Measurements from ENCODE around the gene SERGEF.
"Not testable (repeated sequence)": the region's sequence is repeated elsewhere in the genome, so short reads cannot be mapped to it uniquely, and the experiment has no call there.

SERGEF gene

GRCh38 chr11:17907046-17907445, 105.8 kb downstream of the SERGEF start:
- no peak for DNase-seq (ENCODE audit: low spot score)

DNA sequence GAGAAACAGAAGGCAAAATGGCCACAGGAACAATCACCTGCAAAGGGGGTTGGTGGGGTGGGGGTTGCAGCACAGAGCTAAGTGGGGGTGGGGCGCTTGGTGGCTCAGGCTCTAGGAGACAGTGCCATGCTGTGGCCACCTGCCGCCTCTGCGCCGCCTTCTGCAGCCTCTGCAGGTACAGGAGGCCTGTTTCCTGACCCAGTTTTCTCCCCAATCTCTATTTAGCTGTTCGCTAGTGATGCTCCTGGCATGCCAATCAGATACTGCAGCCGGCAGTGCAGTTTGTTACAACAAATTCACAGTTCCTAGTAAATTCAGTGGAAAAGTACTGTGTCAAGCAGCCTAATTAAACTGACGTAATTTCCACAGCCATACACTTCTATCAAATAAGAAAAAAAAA, 106.4 kb downstream of the SERGEF start:
- peak; percentile 78 for DNase-seq (ENCODE audit: low spot score)

DNA sequence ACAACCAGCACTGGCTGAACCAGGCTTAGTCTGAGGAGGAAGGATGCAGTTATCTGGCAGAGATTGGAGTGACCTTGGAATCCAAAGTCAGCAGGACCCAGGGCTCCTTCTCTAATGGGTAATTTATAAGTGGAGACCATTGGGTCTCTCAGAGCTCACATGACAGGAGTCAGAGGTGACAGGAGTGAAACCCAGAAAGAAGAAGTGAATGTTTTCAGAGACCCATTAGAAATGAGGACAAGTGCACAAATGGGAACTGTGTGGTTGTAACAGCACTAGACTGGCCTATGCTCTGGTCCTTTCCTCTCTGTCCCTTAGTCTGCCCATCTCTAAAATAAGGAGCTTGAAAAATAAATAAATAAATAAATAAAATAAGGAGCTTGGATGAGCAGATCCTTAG, 107.4 kb downstream of the SERGEF start:
- no peak for DNase-seq (ENCODE audit: low spot score)

GRCh38 chr11:17901481-17901880, 111.4 kb downstream of the SERGEF start:
- DNase-seq (ENCODE audit: low spot score): no peak

DNA sequence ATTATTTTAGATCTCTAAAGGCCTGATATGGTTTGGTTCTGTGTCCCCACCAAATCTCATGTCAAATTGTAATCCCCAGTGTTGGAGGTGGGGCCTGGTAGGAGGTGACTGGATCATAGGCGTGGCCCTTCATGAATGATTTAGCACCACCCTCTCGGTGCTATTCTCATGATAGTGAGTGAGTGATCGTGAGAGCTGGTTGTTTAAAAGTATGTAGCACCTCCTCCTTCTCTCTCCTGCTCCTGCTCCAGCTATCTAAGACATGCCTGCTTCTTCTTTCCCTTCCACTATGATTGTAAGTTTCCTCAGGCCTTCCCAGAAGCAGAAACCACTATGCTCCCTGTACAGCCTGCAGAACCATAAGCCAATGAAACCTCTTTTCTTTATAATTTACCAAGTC, 114.1 kb downstream of the SERGEF start:
- DNase-seq (ENCODE audit: low spot score): no peak

- DNase-seq (ENCODE audit: low spot score): no peak
These were observed 114.8 kb downstream of the SERGEF start for GRCh38 chr11:17898071-17898470.

DNA sequence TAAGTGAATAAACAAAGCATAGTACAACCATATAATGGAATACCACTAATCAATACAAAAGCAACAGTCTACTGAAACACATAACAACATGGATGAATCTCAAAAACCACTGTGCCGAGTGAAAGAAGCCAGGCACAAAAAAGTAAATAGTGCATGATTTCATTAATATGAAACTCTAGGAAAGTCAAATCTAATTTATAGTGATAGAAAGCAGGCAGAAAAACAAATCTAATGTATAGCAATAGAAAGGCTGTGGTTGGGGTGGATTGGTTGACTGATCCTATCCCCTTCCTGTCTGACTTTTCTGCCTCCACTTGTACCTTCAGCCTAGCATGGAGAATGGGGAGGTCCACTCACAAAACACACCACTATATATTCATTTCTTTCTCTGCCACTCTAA, 115.4 kb downstream of the SERGEF start:
- DNase-seq (ENCODE audit: low spot score): no peak

GRCh38 chr11:17896496-17897151, 116.2 kb downstream of the SERGEF start:
- DNase-seq (ENCODE audit: low spot score): not testable (repeated sequence)

DNA sequence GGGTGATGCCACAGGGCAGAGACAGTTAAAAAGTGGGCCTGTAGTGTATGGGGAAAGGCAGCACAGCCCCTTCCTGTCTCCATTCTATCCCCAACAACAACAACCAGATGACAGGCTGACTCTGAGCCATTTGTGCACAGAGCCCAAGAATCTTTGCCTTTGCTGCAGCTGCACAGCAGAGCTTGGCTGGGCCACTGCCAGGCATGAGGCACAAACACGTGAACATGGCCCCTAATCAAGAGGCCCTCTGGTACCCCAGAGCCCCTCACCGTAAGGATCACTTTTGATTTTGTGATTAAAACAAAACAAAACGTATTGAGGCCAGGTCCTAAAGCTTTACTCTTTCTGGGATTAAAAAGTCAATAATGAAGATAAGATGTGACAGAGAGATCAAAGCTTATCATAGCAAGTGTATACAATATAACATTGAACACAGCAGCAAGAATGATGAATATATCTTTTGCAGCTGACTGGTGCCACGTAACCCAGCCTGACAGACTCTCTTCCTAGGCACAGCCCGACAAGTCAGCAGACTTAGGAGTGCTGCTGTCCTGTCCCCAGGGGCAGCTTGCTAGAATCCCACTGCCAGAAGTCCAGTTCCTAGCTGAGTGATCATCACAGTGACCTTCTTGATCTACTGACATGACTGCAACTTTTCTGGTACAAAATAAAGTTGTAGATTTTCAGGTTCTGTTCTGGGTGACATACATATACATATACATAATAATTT, 117.8 kb downstream of the SERGEF start:
- peak; percentile 77 for DNase-seq (ENCODE audit: low spot score)

DNA sequence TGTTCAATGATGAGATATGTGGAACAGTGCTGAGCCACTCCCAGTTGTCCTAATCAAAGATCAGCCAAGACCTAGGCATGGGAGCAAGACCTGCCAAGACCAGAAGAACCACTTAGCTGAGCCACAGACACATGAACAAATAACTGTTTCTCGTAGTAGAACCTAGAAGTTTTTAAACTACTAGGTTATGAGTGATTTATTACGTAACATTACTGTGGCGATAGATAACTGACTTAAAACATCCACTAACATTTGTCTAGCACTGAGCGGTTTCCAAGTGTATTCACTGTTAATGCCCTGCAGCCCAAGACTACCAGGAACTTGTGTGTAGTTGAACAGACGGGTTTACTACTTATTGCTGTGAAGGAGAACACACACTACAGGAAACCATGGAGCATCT, 120.4 kb downstream of the SERGEF start:
- no peak for DNase-seq (ENCODE audit: low spot score)

DNA sequence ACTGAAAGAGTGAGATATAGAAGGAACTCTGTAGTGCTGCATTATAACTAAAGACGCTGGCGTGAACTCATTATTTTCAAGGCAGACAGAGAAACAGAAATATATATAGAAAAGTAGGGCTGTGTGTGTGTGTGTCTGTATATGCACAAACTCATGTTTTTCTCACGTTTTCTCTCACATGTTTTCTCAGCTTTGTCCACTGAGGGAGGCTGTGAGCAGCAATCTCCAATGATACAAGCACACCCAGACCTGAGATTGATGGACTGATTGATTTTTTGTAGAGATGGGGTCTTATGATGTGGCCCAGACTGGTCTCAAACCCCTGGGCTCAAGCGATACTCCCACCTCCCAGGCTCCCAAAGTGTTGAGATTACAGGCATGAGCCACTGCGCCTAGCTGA, 122.5 kb downstream of the SERGEF start:
- DNase-seq (ENCODE audit: low spot score): no peak

- DNase-seq (ENCODE audit: low spot score): peak; percentile 28
These were observed 125.1 kb downstream of the SERGEF start for GRCh38 chr11:17887779-17888178.

DNA sequence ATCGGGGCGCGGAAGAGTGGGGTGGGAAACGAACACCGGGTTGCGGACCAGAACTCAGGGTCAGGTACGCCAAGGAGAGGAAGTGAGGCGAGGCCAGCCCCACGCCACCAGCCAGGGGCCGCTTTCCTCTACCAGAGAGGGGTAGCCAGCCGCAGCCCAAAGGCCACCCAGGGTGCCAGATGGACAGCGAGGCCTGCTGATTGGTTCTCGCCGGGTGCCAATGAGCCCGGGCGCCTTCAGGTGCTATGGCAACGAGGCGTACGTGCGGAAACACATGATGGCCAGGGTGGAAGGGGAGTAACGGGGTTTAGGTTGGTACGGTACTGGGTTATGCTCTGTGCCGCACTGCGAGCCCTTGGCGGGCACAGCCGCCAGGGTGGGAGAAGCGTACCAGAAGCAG, 128.9 kb downstream of the SERGEF start:
- no peak for DNase-seq (ENCODE audit: low spot score)

DNA sequence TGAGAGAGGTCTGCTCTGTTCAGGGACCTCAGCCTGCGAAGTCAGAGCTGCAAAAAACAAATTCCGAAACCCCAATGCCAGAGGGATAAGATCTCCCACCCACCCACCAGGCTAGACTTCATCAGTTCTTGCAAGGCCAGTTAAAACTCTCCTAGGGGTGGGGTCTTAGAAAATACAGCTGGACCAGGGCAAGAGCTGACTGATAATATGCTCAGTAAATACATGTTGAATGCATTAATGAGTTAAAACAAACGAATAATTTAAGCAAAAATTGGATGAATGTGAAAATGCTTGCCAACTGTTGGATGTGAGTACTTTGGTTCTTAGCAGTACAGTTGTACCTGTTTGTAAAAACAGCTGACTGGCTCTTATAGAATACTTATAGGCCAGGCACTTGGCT, 129.8 kb downstream of the SERGEF start:
- no peak for DNase-seq (ENCODE audit: low spot score)

- DNase-seq (ENCODE audit: low spot score): no peak
These were observed 134.1 kb downstream of the SERGEF start for GRCh38 chr11:17878743-17879142.

DNA sequence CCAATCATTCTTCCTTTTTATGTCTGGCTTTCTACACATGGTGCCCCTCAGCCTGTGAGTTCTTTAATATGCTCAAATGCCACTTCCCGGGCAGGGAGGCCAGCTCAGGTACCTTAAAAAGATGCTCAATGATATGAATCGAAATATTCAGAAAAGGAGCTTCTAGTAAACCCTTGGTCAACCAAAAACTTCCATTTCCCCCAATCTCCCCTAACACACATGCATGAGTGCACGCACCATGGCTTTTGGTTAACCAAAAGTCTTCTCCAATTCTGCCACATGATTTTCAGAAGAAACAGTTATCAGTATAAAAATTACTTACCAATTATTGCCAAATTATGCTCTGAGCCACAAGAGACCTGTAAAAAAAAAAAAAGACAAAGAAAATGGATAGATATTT, 135.0 kb downstream of the SERGEF start:
- DNase-seq (ENCODE audit: low spot score): no peak

DNA sequence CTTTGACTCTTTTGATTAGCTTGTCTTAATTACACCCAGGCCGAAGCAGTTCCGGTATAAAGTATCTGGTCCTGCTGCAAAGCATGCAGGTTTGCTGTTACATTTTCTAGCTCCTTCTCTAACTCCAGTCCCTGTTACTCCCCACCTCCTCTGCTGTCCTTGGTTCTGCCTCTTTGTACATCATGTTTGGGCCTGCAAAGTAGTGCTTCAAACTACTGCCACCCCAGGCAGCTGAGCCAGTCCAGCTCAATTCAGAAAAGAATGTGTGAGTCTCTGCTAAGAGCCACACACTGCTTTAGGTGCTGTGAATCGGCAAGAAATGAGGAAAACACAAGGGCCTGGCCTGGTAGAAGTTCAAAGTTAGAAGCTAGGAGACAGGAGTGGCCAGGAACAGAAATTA, 136.0 kb downstream of the SERGEF start:
- DNase-seq (ENCODE audit: low spot score): no peak

DNA sequence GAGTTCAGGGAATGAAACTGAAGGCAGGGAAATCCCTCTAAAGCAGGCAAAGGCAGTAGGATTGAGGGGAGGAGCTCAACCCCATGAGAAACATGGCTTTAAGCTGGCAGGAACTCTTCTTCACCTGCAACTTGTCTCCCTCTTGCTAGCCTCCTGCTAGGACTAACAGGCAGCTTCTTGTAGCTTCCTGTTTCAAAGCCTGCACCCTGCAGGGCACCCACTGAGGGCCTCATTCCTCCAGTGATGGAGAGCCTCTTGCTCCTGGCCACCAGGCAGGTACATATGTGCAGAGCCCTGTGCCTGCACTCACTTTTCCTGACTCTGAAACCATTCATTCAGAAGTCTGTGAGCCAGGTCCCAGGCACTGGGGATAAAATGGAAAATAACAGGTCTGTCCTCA, 137.0 kb downstream of the SERGEF start:
- no peak for DNase-seq (ENCODE audit: low spot score)

DNA sequence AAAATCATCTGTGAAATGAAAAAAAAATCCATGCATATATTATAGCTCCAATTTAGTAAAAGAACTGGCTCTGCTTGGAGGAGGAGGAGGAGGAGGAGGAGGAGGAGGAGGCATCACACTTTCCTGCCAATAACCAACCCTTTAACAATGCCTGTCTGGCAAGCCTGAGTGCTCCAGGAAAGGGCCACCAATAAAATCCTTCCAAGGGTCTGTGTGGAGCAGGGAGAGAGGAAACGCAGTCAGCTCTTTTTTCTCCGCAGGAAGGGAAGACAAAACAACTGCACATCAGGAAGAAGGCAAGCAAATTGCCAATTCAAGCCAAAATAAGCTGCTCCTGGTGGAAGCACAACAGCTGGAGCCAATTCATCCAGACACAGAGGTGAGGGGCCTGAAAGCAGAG, 139.3 kb downstream of the SERGEF start:
- peak; percentile 63 for DNase-seq (ENCODE audit: low spot score)

DNA sequence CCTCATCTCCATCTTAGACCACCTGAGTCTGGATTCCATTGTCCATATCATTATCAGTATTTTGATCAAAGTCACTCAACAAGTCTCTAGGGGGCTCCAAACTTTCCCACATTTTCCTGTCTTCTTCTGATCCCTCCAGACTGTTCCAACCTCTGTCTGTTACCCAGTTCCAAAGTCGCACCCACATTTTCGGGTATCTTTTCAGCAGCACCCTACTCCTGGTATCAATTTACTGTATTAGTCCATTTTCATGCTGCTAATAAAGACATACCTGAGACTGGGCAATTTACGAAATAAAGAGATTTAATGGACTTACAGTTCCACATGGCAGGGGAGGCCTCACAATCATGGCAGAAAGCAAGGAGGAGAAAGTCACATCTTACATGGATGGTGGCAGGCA, 144.4 kb downstream of the SERGEF start:
- DNase-seq (ENCODE audit: low spot score): not testable (repeated sequence)

DNA sequence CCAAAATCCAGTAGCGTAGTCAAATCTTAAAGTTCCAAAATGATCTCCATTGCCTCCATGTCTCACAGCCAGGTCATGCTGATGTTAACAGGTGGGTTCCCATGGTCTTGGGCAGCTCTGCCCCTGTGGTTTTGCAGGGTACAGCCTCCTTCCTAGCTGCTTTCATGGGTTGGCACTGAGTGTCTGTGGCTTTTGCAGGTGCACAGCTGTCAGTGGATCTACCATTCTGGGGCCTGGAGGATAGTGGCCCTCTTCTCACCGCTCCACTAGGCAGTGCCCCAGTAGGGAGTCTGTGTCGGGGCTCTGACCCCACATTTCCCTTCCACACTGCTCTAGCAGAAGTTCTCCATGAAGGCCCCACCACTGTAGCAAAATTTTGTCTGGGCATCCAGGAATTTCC, 145.5 kb downstream of the SERGEF start:
- no peak for DNase-seq (ENCODE audit: low spot score)

DNA sequence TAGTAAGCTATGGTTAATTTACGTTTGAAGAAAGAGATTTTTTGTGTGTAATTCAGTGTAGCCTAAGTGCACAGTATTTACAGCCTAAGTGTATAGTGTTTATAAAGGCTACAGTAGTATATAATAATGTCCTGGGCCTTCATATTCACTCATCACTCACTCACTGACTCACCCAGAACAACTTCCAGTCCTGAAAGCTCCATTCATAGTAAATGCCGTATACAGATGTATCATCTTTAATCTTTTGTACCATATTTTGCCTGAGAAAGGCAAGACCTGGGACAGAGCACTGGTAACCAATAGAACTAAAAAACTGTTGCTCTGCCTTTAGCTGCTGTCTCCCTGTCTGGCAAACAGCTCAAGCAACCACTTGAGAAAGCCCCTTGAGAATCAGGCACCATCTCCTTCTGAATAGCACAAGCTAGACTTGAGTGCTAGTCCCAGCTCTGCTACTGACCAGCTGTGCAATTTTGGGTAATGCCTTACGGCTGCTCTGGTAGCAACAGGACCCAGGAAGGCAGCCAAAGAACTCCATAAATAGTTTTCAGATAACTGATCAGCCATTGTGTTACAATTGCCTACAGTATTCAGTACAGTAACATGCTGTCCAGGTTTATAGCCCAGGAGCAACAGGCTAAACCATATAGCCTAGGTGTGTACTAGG, 146.9 kb downstream of the SERGEF start:
- no peak for DNase-seq (ENCODE audit: low spot score)

GRCh38 chr11:17864478-17864941, 148.3 kb downstream of the SERGEF start:
- no peak for DNase-seq (ENCODE audit: low spot score)
